Fibroblast of skin of scalp (primary cell): ENCODE data around the gene DLK2.

ENCODE experiments used
- DNase-seq: peaks from one replicate; pipeline ENCODE4 v3.0.0-alpha.2; 2013

The DLK2 gene

GRCh38 chr6:43453831-43454230, 1.5 kb downstream of the DLK2 start:
- no peak for DNase-seq

DNA sequence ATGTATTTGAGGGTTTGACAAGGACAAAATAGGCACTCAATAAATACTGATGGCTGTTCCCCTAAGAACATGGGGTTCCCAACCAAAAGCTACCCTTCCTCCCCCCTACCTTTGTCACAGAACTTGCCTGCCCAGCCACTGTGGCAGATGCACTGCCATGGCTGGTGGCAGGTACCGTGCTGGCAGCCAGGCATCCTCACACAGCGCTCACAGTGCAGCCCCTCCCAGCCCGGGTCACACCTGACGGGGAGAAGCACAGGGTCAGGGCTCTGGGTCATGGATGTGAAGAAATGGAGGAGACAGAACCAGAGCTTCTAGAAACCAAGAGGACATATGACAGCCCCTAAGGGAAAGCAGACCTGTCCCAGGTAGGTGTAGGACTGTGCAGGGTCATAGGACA, 2.5 kb downstream of the DLK2 start:
- no peak for DNase-seq

DNA sequence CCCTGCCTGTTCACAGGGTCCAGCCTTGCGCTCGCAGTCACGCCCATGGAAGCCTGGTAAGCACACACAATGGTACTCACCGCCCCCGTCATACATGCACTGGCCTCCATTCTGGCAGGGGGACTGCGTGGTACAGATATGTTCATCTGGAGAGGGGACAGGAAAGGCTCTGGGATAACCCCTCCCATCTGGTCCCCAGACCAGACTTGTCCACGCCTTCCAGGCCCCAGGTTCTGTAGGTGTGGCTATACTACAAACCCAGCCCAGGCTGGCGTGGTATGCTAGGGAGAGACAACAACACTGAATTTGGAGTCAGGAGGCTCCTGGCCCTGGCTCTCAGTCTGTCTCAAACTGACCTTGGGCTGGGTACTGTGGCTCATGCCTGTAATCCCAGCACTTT, 3.4 kb downstream of the DLK2 start:
- no peak for DNase-seq

- no peak for DNase-seq
Measured at GRCh38 chr6:43451348-43451747, 4.0 kb downstream of the DLK2 start.

DNA sequence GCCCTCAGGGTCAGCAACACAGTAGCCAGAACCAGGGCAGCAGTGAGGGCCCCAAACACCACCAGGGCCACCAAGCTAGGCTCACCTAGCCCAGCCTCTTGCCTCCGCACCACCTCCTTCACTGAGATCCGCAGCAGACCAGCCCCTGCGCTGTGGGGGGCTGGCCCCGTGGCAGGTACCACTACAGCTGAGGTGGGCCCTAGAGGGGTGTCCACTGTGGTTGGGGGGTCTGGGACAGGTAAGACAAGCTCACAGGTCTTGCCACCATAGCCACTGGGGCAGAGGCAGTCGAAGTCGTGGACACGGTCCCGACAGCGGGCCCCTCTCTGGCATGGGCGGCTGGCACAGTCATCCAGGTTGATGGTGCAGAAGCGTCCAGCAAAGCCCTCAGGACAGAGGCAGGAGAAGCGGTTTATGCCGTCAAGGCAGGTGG, 4.6 kb downstream of the DLK2 start:
- DNase-seq = no peak

DNA sequence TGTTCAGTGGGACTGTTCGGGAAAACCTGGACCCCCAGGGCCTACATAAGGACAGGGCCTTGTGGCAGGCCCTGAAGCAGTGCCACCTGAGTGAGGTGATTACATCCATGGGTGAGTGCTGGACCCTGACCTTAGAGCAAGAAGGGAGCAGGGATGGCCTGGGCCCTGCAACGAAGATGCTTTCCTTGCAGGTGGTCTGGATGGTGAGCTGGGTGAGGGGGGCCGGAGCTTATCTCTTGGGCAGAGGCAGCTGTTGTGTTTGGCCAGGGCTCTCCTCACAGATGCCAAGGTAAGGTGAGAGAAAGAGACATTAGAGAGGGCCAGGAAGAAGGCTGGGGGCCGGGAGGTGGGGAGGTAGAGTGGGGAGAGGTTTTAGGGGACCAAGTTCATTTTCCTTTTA, 6.4 kb downstream of the DLK2 start:
- DNase-seq = no peak

DNA sequence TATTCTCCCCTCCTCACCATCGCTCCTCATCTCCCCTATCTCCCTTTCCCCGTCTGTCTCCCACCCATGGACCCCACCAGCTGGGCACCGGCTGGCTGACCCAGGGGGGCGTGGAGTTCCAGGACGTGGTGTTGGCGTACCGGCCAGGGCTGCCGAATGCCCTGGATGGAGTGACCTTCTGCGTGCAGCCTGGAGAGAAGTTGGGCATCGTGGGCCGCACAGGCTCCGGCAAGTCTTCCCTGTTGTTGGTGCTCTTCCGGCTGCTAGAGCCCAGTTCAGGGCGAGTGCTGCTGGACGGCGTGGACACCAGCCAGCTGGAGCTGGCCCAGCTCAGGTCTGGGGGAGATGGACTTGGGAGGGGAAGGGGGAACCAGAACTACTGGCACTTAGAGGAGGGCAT, 7.7 kb downstream of the DLK2 start:
- DNase-seq = no peak

- no peak for DNase-seq
Measured at GRCh38 chr6:43445576-43445975, 9.8 kb downstream of the DLK2 start.

GRCh38 chr6:43444582-43444981, 10.8 kb downstream of the DLK2 start:
- no peak for DNase-seq

GRCh38 chr6:43444036-43444435, 11.3 kb downstream of the DLK2 start:
- DNase-seq = no peak

- DNase-seq = no peak
Measured at GRCh38 chr6:43442935-43443334, 12.4 kb downstream of the DLK2 start.

- DNase-seq = no peak
Measured at GRCh38 chr6:43437700-43438099, 17.6 kb downstream of the DLK2 start.

DNA sequence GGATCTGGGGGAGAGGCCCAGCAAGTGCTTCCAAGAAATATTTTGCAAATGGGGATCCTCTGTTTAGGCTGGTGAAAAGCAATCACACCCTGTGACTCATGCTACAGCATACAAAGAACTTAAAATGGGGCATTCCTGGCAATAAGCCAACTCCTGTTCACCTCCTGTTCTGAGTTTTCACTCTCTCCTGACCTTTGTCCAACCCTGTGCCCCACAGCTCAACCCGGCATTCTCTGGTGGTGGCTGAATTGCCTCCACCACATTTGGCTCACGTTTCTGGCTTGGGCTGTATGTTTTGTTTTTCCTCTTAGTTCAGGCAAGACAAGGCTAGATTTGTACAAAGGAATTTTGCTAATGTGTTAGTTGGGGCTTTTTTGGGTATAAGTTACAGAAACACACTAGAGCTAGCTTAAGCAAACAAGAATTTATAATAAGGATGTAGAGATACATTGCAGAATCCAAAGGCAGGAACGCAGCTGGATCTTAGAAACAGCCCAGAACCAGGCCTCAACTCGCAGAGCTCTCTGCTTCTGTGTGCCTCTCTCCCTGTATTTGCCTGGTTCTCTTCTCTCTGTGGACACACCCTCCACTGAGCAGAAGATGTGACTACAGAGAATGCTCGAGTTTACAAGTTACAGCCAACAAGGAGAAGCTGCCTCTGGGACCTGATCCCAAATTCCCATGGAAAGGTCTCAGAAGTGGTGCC, 18.6 kb downstream of the DLK2 start:
- peak; percentile 70 for DNase-seq

DNA sequence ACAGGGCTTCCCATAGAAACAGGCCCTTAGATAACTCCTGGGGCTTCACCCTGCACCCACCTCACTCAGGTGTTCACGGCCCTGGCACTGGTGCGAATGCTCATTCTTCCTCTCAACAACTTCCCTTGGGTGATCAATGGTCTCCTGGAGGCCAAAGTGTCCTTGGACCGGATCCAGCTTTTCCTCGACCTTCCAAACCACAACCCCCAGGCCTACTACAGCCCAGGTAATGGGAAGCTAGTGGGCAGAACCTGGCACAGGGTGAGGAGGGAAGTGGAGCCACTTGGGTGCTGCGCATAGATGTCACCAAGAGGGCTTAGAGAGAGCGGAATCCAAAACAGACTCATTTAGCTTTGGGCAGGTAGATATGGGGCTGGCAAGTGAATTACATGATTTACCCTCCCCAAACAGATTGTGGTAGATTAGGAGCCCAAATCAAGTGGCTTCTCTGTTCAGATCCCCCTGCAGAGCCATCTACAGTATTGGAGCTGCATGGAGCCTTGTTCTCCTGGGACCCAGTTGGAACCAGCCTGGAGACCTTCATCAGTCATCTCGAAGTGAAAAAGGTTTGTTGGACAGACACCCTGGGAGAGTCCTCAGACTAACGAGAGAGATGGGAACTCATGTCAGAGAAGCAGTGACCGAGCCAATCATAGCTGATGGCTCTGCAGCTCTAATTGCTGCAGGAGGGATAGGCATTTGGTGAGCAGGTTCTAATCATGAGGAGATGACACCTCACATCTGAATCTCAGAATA, 19.5 kb downstream of the DLK2 start:
- DNase-seq = no peak

- no peak for DNase-seq
Measured at GRCh38 chr6:43434943-43435342, 20.4 kb downstream of the DLK2 start.

GRCh38 chr6:43434001-43434840, 21.1 kb downstream of the DLK2 start:
- DNase-seq = no peak

- no peak for DNase-seq
Measured at GRCh38 chr6:43433148-43433547, 22.2 kb downstream of the DLK2 start.

DNA sequence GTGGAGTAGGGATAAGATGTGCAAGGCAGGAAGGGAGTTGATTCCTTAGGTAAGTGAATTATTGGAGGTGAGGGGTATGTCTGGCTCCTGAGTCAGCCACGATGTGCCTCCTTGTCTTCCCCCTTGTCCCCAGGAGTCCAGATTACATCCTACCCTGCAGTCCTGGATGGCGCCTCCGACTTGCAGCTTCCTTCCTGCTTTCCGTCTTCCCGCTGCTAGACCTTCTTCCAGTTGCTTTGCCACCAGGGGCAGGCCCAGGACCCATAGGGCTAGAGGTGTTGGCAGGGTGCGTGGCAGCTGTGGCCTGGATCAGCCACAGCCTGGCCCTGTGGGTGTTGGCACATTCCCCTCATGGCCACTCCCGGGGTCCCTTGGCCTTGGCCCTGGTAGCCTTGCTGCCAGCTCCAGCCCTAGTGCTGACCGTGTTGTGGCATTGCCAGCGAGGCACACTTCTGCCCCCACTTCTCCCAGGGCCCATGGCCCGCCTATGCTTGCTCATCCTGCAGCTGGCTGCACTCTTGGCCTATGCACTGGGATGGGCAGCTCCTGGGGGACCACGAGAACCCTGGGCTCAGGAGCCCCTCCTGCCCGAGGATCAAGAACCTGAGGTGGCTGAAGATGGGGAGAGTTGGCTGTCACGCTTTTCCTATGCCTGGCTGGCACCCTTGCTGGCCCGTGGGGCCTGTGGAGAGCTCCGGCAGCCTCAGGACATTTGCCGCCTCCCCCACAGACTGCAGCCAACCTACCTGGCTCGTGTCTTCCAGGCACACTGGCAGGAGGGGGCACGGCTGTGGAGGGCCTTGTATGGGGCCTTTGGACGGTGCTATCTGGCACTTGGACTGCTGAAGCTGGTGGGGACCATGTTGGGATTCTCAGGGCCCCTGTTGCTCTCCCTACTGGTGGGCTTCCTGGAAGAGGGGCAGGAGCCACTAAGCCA, 23.1 kb downstream of the DLK2 start:
- DNase-seq = no peak

GRCh38 chr6:43428874-43429273, 26.5 kb downstream of the DLK2 start:
- no peak for DNase-seq

DNA sequence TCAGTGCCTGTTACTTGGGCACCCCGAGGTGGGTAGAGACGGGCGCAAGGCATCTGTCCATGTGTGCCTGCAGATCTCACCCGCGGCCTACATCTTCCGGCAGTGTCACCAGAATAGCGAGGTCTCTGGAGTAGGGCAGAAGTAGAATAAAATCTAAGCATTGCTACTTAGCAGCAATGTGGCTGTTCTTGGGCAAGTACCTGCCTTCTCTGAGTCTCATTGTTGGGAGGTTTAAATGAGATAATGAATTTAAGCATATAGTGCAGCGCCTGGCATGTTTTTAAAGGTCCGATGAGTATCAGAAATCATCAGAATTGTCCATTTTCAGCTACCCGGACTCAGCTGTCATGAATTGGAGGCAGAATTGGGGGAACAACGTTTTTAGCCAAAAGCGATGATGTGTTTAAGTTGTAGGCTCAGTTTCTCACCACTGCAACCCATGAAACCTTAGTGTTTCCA, 27.2 kb downstream of the DLK2 start:
- DNase-seq = no peak

- DNase-seq = peak; percentile 96
Measured at GRCh38 chr6:43427406-43428111, 27.8 kb downstream of the DLK2 start, which contains the start of gene ABCC10. Gene ABCC10 (plus strand): TSS chr6:43427541. CDS start chr6:43427979, 438 bp downstream.
